Fibroblast of mammary gland (primary cell): ENCODE measurements around the gene TMEM163.

Source experiments
- DNase-seq: peaks from one replicate; pipeline ENCODE4 v3.0.0-alpha.2; 2010; ENCODE audit warnings: low read depth
- H3K4me3 ChIP-seq: 2 replicates; pipeline ENCODE4 v1.5.1; 2011; ENCODE audit warnings: low read depth, mild to moderate bottlenecking, low read length, moderate library complexity; ENCODE audit not compliant: control insufficient read depth
- CTCF ChIP-seq: conservative IDR thresholded peaks from 2 replicates; pipeline ENCODE4 v1.5.1; 2011; ENCODE audit warnings: low read depth, low read length, inconsistent platforms; ENCODE audit not compliant: control insufficient read depth, insufficient read depth

The TMEM163 gene

GRCh38 chr2:134675314-134675713, 43.5 kb downstream of the TMEM163 start:
- no peak overlapping the region for H3K4me3 ChIP-seq
- DNase-seq: no peak
- TF ChIP-seq CTCF: no peak

GRCh38 chr2:134674687-134675086, 44.1 kb downstream of the TMEM163 start:
- no peak for TF ChIP-seq CTCF
- DNase-seq: no peak
- no peak overlapping the region for H3K4me3 ChIP-seq

- DNase-seq: no peak
- no peak for TF ChIP-seq CTCF
- no peak overlapping the region for H3K4me3 ChIP-seq
Measured at GRCh38 chr2:134671513-134671912, 47.3 kb downstream of the TMEM163 start.

- no peak for TF ChIP-seq CTCF
- DNase-seq: no peak
- H3K4me3 ChIP-seq: no peak overlapping the region
Measured at GRCh38 chr2:134670955-134671354, 47.8 kb downstream of the TMEM163 start.

GRCh38 chr2:134669731-134670669, 48.8 kb downstream of the TMEM163 start:
- TF ChIP-seq CTCF: no peak
- H3K4me3 ChIP-seq: no peak overlapping the region
- DNase-seq: no peak

GRCh38 chr2:134668821-134669220, 50.0 kb downstream of the TMEM163 start:
- TF ChIP-seq CTCF: no peak
- no peak for DNase-seq
- no peak overlapping the region for H3K4me3 ChIP-seq
